HCT116 (cell line): Measurements from ENCODE around the gene PLG. TPM values are rescaled to one million over a fixed set of nuclear protein-coding genes. Genes with fewer than 3 reads are reported as not detected.
"Not testable (repeated sequence)": the region's sequence is repeated elsewhere in the genome, so short reads cannot be mapped to it uniquely, and the experiment has no call there.

Experiments
- ATAC-seq: fragments of 200-7000 bp; cut with Tn5 transposase; 2 replicates; pipeline ENCODE4 v1.9.1; 2020; ENCODE audit warnings: mild to moderate bottlenecking, moderate library complexity
- Bru-seq: library from RNA; stranded (reverse); fragments of 400-500 nt; gene quantifications from one replicate; lab custom pipeline; 2021; lab: Mats Ljungman, UMichigan
- BruChase-seq, 2 experiments: library from RNA; stranded (reverse); fragments of 400-500 nt; gene quantifications; one replicate each; lab custom pipeline; 2021; lab: Mats Ljungman, UMichigan
- BruUV-seq: library from RNA; stranded (reverse); fragments of 400-500 nt; replicated peaks from 2 replicates; lab custom pipeline; 2021; lab: Mats Ljungman, UMichigan
- CTCF ChIA-PET: fragments of 300-600 bp; sonication (Branson Sonifier 250); formaldehyde crosslinking; loops from one replicate; lab custom pipeline; 2021; ENCODE audit warnings: antibody characterized with exemption; lab: Charles Lee
- POLR2A ChIA-PET: fragments of 300-600, 350-600 bp; sonication (Branson Sonifier 250); formaldehyde crosslinking; loops from one replicate; lab custom pipeline; 2021; ENCODE audit warnings: antibody characterized with exemption; lab: Charles Lee
- RAD21 ChIA-PET, 2 experiments: fragments of 300-600 bp; sonication (Branson Sonifier 250); formaldehyde crosslinking; loops; one replicate each; lab custom pipeline; 2023; ENCODE audit warnings: low total read pairs in 2 of 2; ENCODE audit not compliant: uncharacterized antibody in 2 of 2, unreplicated experiment in 2 of 2, low non-redundant PET in 1 of 2; lab: Charles Lee
- DNase-seq: peaks from one replicate; pipeline ENCODE4 v3.0.0-alpha.2; 2010; ENCODE audit warnings: low read depth, low spot score
- H2AFZ ChIP-seq: fragments of 200-600 bp; shearing (Covaris generic), sonication (generic); 2 replicates; pipeline ENCODE4 v1.6.1; 2017; ENCODE audit warnings: low read depth, mixed run types, mixed read lengths, antibody characterized with exemption, low read length; ENCODE audit not compliant: poor library complexity, severe bottlenecking
- H3K27ac ChIP-seq: 2 replicates; pipeline ENCODE4 v1.5.1; 2012; ENCODE audit warnings: low read depth, low read length
- H3K27me3 ChIP-seq: fragments of 200-600 bp; sonication (generic); 2 replicates; pipeline ENCODE4 v1.6.1; 2016; ENCODE audit warnings: mixed run types, low read length, mixed read lengths; ENCODE audit not compliant: insufficient read depth
- H3K36me3 ChIP-seq, 2 experiments: fragments of 200-500 bp in 1 of 2; fragments of 200-600 bp in 1 of 2; sonication (Bioruptor generic) in 1 of 2; sonication (generic) in 1 of 2; 2 replicates each; pipeline versions ENCODE4 v1.5.1 to v1.6.1; 2014 to 2016; ENCODE audit warnings: low read length in 2 of 2, inconsistent platforms in 1 of 2, mixed read lengths in 1 of 2, mixed run types in 1 of 2; ENCODE audit not compliant: insufficient read depth in 2 of 2, control insufficient read depth in 1 of 2
- H3K4me1 ChIP-seq, 2 experiments: fragments of 200-600 bp in 1 of 2; sonication (generic) in 1 of 2; 2 replicates each; pipeline versions ENCODE4 v1.5.1 to v1.6.1; 2012 to 2017; ENCODE audit warnings: low read length in 2 of 2, inconsistent platforms in 1 of 2, mild to moderate bottlenecking in 1 of 2, mixed read lengths in 1 of 2, mixed run types in 1 of 2, moderate library complexity in 1 of 2; ENCODE audit not compliant: insufficient read depth in 2 of 2, control insufficient read depth in 1 of 2
- H3K4me2 ChIP-seq: fragments of 200-600 bp; sonication (generic); 2 replicates; pipeline ENCODE4 v1.6.1; 2017; ENCODE audit warnings: mixed run types, low read length, mixed read lengths
- H3K4me3 ChIP-seq, 2 experiments: fragments of 200-600 bp in 1 of 2; sonication (generic) in 1 of 2; replicated peaks in 1 of 2; 2 replicates each; pipeline ENCODE4 v1.5.1; 2011 to 2016; ENCODE audit warnings: low read length in 2 of 2, control low read depth in 1 of 2, low read depth in 1 of 2, mild to moderate bottlenecking in 1 of 2, mixed read lengths in 1 of 2, mixed run types in 1 of 2
- H3K79me2 ChIP-seq: fragments of 200-600 bp; sonication (generic); 2 replicates; pipeline ENCODE4 v1.6.1; 2017; ENCODE audit warnings: mild to moderate bottlenecking, mixed run types, low read length, moderate library complexity, mixed read lengths; ENCODE audit not compliant: insufficient read depth
- H3K9ac ChIP-seq: fragments of 200-600 bp; sonication (generic); 2 replicates; pipeline ENCODE4 v1.6.1; 2016; ENCODE audit warnings: low read length, mixed read lengths
- H3K9me2 ChIP-seq: fragments of 200-600 bp; sonication (generic), shearing (Covaris generic); 2 replicates; pipeline ENCODE4 v1.6.1; 2017; ENCODE audit warnings: mixed run types, mild to moderate bottlenecking, moderate library complexity; ENCODE audit not compliant: insufficient read depth
- H3K9me3 ChIP-seq, 2 experiments: fragments of 200-500 bp in 1 of 2; fragments of 200-600 bp in 1 of 2; sonication (Bioruptor generic) in 1 of 2; sonication (generic) in 1 of 2; 2 replicates each; pipeline ENCODE4 v1.6.1; 2014 to 2017; ENCODE audit warnings: low read length in 2 of 2, mixed read lengths in 2 of 2, inconsistent platforms in 1 of 2, low read depth in 1 of 2, mild to moderate bottlenecking in 1 of 2, mixed run types in 1 of 2, moderate library complexity in 1 of 2; ENCODE audit not compliant: control insufficient read depth in 1 of 2, insufficient read depth in 1 of 2
- H4K20me1 ChIP-seq: fragments of 200-600 bp; sonication (generic), shearing (Covaris generic); 2 replicates; pipeline ENCODE4 v1.6.1; 2017; ENCODE audit warnings: mixed run types, mild to moderate bottlenecking, moderate library complexity; ENCODE audit not compliant: insufficient read depth
- CEBPB ChIP-seq: IDR thresholded peaks from 2 replicates; pipeline ENCODE4 v1.6.1; 2012; ENCODE audit warnings: low read depth
- EGR1 ChIP-seq: IDR thresholded peaks from 2 replicates; pipeline ENCODE4 v1.6.1; 2012; ENCODE audit warnings: low read depth
- FOSL1 ChIP-seq: IDR thresholded peaks from 2 replicates; pipeline ENCODE4 v1.6.1; 2012; ENCODE audit warnings: low read depth
- POLR2A ChIP-seq: IDR thresholded peaks from 2 replicates; pipeline ENCODE4 v1.7.0; 2011; ENCODE audit warnings: borderline replicate concordance; ENCODE audit not compliant: insufficient read depth, insufficient read length; ENCODE audit errors: extremely low read depth
- POLR2AphosphoS5 ChIP-seq: IDR thresholded peaks from 2 replicates; pipeline ENCODE4 v1.6.1; 2011; ENCODE audit warnings: mild to moderate bottlenecking, low read depth, low read length, moderate library complexity
- RAD21 ChIP-seq: IDR thresholded peaks from 2 replicates; pipeline ENCODE4 v1.6.1; 2012; ENCODE audit warnings: low read depth, mild to moderate bottlenecking
- REST ChIP-seq: IDR thresholded peaks from 2 replicates; pipeline ENCODE4 v1.6.1; 2012; ENCODE audit warnings: low read depth
- SIN3A ChIP-seq: IDR thresholded peaks from 2 replicates; pipeline ENCODE4 v1.6.1; 2012; ENCODE audit warnings: low read depth
- SP1 ChIP-seq: IDR thresholded peaks from 2 replicates; pipeline ENCODE4 v1.6.1; 2012; ENCODE audit warnings: low read depth
- TCF7L2 ChIP-seq: IDR thresholded peaks from 2 replicates; pipeline ENCODE4 v1.7.0; 2011; ENCODE audit warnings: borderline replicate concordance, inconsistent platforms; ENCODE audit not compliant: insufficient read depth, insufficient read length; ENCODE audit errors: extremely low read depth
- ZNF274 ChIP-seq: fragments of 200-500 bp; sonication (Bioruptor generic); IDR thresholded peaks from 2 replicates; pipeline ENCODE4 v1.6.1; 2014; ENCODE audit warnings: mild to moderate bottlenecking, low read depth, low read length, inconsistent platforms
- intact Hi-C: fragments of 100-400 bp; cut with micrococcal nuclease; formaldehyde crosslinking; loops from 2 replicates; pipeline ENCODE4 v1.10.0; 2022
- long read RNA-seq: library from polyadenylated mRNA; unstranded; transcript quantifications from one replicate; pipeline ENCODE4 v2.0.0, GENCODE V29; 2021; ENCODE audit not compliant: unreplicated experiment
- polyA plus RNA-seq: library from polyadenylated mRNA; unstranded; fragments of >200 nt; gene quantifications from 2 replicates; pipeline ENCODE4 v1.2.1, GENCODE V29; 2012; ENCODE audit warnings: missing spikeins
- total RNA-seq: library from RNA; stranded (reverse); gene quantifications from one replicate; pipeline ENCODE4 v1.2.1, GENCODE V29; 2021; ENCODE audit not compliant: unreplicated experiment
- TF ChIP-seq, protein P1 (sequence below): IDR thresholded peaks from 2 replicates; pipeline ENCODE4 v1.6.1; 2012
- TF ChIP-seq, protein P2 (sequence below): IDR thresholded peaks from 2 replicates; pipeline ENCODE4 v1.6.1; 2011; ENCODE audit warnings: mild to moderate bottlenecking, low read length, moderate library complexity; ENCODE audit not compliant: insufficient replicate concordance; ENCODE audit errors: extremely low read depth

PLG gene
- total RNA-seq (0.69 TPM), Bru-seq, nascent RNA (not detected), BruChase-seq, experiment 1, labeled RNA remaining after a 6-hour chase (not detected), BruChase-seq, experiment 2, labeled RNA remaining after a 2-hour chase (not detected)
- 0.03 TPM in 1 of 2 replicates, not detected in the other for polyA plus RNA-seq
- long read RNA-seq = 0 reads

DNA sequence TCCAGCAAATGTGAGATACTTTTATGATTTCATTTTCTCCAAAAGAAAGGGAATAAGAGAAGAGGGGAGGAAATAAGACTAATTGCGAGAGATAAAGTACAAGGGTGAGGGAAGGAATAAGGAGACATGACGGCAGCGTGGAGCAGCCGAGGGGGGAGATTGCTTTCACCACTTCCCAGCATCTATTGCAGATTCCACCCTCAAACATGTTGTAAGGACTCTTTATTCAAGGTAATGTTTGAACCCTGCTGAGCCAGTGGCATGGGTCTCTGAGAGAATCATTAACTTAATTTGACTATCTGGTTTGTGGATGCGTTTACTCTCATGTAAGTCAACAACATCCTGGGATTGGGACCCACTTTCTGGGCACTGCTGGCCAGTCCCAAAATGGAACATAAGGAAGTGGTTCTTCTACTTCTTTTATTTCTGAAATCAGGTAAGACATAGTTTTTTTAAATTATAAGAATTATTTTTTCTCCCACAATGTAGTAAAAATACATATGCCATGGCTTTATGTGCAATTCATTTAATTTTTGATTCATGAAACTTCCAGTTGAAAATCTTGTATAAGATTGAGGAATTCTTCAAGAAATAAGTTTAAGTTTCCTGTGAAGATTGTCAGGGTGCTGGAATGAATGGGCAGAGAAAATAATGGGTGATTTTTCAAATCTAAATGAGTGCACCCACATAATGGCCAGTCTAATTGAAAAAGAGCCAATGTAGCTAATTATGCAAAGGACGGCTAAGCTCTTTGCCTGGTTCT, at the start of gene PLG:
Gene PLG (plus strand): TSS at position 327 of the 763 bp plus-strand sequence. CDS start 61 bp downstream, at position 388.
- H3K9me2 ChIP-seq, ATAC-seq, BruUV-seq, RAD21 ChIA-PET, H3K9me3 ChIP-seq, H3K4me2 ChIP-seq, POLR2A ChIA-PET, H3K9ac ChIP-seq, H2AFZ ChIP-seq, DNase-seq, H4K20me1 ChIP-seq, intact Hi-C loops, H3K36me3 ChIP-seq, H3K27me3 ChIP-seq, H3K4me3 ChIP-seq, H3K79me2 ChIP-seq, H3K27ac ChIP-seq, H3K4me1 ChIP-seq, CTCF ChIA-PET: not testable (repeated sequence)

DNA sequence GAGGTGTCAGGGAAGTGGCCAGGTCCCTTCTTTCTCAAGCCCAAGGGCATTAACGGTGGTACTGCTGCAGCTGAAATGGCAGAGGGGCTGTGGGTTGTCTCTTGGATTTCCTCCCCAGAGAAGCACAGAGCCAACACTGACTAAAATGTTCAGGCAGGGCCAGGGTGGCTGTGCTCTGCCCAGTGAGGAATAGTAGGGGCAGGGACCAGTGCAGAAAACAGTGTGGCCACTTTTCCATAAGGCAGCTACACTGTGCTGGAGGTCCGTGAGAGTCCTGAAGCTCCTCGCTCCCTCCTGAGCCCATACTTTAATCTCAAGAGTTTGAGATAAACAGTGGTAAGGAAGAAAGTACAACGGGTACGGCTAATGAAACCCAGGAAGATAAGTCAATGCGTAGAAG, 42.5 kb upstream of the PLG start:
- no peaks in the 10 kb centered on the region for H3K4me1 ChIP-seq
- H3K27ac ChIP-seq = no peak overlapping the region
- H3K4me2 ChIP-seq = no peak overlapping the region
- no peak overlapping the region for H2AFZ ChIP-seq
- ATAC-seq (no peak), DNase-seq (no peak)
- peaks cover 10% of the 10 kb centered on the region; the same call in 1 of the 2 replicates for H3K27me3 ChIP-seq
- no peaks in the 10 kb centered on the region for H3K9me2 ChIP-seq
- no peaks in the 10 kb centered on the region for H3K36me3 ChIP-seq
- RAD21 ChIA-PET = no interaction called here
- H4K20me1 ChIP-seq = no peaks in the 10 kb centered on the region
- POLR2A ChIA-PET = no interaction called here
- H3K4me3 ChIP-seq = no peak overlapping the region
- no TSS peak for BruUV-seq
- intact Hi-C loops = no loop called here
- CTCF ChIA-PET = no interaction called here
- no peaks in the 10 kb centered on the region for H3K79me2 ChIP-seq
- no peak overlapping the region for H3K9ac ChIP-seq
- no peaks in the 10 kb centered on the region for H3K9me3 ChIP-seq
- TF ChIP-seq REST (no peak), EGR1 (no peak), CEBPB (no peak), ZNF274 (no peak), POLR2A (no peak), TCF7L2 (no peak), SP1 (no peak), SIN3A (no peak), POLR2AphosphoS5 (no peak), FOSL1 (no peak), RAD21 (no peak)
- TF ChIP-seq, protein P1, sequence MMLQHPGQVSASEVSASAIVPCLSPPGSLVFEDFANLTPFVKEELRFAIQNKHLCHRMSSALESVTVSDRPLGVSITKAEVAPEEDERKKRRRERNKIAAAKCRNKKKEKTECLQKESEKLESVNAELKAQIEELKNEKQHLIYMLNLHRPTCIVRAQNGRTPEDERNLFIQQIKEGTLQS = no peak
- TF ChIP-seq, protein P2, sequence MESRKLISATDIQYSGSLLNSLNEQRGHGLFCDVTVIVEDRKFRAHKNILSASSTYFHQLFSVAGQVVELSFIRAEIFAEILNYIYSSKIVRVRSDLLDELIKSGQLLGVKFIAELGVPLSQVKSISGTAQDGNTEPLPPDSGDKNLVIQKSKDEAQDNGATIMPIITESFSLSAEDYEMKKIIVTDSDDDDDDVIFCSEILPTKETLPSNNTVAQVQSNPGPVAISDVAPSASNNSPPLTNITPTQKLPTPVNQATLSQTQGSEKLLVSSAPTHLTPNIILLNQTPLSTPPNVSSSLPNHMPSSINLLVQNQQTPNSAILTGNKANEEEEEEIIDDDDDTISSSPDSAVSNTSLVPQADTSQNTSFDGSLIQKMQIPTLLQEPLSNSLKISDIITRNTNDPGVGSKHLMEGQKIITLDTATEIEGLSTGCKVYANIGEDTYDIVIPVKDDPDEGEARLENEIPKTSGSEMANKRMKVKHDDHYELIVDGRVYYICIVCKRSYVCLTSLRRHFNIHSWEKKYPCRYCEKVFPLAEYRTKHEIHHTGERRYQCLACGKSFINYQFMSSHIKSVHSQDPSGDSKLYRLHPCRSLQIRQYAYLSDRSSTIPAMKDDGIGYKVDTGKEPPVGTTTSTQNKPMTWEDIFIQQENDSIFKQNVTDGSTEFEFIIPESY = no peak
